Measurements from ENCODE around the gene GPAT3.

DNA sequence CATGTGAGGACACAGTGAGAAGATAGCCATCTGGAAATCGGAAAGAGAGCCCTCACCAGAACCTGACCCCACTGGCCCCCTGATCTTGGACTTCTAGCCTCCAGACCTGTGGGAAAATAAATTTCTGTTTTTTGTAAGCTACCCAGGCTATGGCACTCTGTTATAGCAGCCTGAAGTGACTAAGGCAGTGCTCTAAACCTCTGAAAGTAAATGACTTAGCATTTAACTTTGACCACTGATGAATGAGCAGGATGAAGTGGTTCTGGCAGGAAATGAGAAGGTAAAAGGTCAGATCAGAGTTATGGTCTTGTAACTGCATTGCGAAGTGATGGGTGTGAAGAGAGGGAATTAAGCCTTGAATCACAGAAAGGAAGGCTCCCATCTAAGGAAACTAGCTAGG lies 17.0 kb downstream of the GPAT3 start:
- TF ChIP-seq, protein P1, sequence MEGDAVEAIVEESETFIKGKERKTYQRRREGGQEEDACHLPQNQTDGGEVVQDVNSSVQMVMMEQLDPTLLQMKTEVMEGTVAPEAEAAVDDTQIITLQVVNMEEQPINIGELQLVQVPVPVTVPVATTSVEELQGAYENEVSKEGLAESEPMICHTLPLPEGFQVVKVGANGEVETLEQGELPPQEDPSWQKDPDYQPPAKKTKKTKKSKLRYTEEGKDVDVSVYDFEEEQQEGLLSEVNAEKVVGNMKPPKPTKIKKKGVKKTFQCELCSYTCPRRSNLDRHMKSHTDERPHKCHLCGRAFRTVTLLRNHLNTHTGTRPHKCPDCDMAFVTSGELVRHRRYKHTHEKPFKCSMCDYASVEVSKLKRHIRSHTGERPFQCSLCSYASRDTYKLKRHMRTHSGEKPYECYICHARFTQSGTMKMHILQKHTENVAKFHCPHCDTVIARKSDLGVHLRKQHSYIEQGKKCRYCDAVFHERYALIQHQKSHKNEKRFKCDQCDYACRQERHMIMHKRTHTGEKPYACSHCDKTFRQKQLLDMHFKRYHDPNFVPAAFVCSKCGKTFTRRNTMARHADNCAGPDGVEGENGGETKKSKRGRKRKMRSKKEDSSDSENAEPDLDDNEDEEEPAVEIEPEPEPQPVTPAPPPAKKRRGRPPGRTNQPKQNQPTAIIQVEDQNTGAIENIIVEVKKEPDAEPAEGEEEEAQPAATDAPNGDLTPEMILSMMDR (IDR thresholded peaks at IDR 0.05), result no peak
- no peak for TF ChIP-seq POLR2A (IDR thresholded peaks at IDR 0.05)

Data from testis (tissue), 2 donors.